Endometrial microvascular endothelial cells (primary cell): ENCODE results near the gene NLRP4. TPM values are rescaled to one million over a fixed set of nuclear protein-coding genes. Genes with fewer than 3 reads are reported as not detected.

Source experiments
- in situ Hi-C: cut with HindIII; loops from 2 replicates; pipeline ENCODE4 v1.10.0; 2017; ENCODE audit warnings: low sequenced_read_pairs, low pct_unique_long_range_greater_than_20kb; ENCODE audit errors: inconsistent ontology term
- total RNA-seq: library from RNA; depleted of rRNA; stranded (reverse); fragments of >200 nt; gene quantifications from one replicate; pipeline ENCODE4 v1.2.3, GENCODE V29; 2015; ENCODE audit errors: inconsistent ontology term

Gene NLRP4, protein sequence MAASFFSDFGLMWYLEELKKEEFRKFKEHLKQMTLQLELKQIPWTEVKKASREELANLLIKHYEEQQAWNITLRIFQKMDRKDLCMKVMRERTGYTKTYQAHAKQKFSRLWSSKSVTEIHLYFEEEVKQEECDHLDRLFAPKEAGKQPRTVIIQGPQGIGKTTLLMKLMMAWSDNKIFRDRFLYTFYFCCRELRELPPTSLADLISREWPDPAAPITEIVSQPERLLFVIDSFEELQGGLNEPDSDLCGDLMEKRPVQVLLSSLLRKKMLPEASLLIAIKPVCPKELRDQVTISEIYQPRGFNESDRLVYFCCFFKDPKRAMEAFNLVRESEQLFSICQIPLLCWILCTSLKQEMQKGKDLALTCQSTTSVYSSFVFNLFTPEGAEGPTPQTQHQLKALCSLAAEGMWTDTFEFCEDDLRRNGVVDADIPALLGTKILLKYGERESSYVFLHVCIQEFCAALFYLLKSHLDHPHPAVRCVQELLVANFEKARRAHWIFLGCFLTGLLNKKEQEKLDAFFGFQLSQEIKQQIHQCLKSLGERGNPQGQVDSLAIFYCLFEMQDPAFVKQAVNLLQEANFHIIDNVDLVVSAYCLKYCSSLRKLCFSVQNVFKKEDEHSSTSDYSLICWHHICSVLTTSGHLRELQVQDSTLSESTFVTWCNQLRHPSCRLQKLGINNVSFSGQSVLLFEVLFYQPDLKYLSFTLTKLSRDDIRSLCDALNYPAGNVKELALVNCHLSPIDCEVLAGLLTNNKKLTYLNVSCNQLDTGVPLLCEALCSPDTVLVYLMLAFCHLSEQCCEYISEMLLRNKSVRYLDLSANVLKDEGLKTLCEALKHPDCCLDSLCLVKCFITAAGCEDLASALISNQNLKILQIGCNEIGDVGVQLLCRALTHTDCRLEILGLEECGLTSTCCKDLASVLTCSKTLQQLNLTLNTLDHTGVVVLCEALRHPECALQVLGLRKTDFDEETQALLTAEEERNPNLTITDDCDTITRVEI
- total RNA-seq: not detected

DNA sequence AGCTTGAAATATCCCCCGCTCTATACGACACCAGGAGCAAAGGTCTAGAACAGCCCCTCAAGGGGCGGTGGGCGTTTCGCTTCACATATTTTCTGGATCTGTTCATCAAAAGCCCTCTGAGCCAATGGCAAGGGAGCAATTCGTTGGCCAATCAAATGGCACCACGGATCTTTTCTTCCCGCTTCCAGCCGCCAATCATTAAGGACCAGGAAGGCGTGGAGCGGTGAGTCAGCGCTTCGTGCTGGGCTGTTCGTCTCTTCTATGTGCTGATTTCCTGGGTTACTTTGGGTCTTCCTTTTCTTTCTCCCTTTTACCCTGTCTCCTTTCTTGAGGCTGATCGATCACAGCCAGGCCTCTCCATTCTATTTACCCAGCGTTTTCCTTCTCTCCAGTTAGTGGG, at the start of gene NLRP4:
Gene NLRP4, plus strand, starts transcription at position 201 of the 400 bp plus-strand sequence. CDS start 15,541 bp downstream, outside the sequence.
- in situ Hi-C loops: no loop called here

DNA sequence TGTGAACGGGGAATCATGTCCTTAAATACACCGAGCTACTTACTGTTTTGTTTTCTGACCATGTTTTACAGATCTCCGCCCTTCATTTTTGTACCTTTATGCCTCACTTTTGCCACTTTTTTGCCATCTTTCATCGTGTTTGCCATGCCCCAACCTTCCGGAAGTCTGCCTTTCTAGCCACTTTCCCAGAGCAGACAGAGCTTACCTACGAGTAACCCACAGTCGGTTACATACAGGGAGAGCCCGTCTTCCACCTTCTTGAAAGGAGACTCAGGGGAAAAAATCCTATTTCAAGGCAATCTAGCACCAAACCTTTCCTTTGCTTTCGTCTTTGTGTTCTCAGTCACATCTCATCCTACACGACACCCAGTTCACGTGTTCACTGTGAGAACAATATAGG, 41.3 kb upstream of the NLRP4 start:
- in situ Hi-C loops: no loop called here

- in situ Hi-C loops: no loop called here
These were observed 34.9 kb upstream of the NLRP4 start for GRCh38 chr19:55801416-55801815.

DNA sequence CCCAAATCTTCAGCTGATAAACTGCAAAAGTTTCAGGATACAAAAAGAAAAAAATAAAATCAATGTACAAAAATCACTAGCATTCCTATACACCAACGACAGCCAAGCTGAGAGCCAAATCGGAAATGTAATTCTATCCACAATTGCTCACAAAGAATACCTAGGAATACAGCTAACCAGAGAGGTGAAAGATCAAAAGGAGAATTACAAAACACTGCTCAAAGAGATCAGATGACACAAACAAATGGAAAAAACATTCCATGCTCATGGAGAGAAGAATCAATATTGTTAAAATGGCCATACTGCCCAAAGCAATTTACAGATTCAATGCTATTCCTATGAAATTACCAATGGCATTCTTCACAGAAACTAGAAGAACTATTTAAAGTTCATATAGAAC, 34.1 kb upstream of the NLRP4 start:
- in situ Hi-C loops: no loop called here

GRCh38 chr19:55809381-55810058, 26.8 kb upstream of the NLRP4 start:
- in situ Hi-C loops: no loop called here

- in situ Hi-C loops: no loop called here
These were observed 25.0 kb upstream of the NLRP4 start for GRCh38 chr19:55811340-55811739.

DNA sequence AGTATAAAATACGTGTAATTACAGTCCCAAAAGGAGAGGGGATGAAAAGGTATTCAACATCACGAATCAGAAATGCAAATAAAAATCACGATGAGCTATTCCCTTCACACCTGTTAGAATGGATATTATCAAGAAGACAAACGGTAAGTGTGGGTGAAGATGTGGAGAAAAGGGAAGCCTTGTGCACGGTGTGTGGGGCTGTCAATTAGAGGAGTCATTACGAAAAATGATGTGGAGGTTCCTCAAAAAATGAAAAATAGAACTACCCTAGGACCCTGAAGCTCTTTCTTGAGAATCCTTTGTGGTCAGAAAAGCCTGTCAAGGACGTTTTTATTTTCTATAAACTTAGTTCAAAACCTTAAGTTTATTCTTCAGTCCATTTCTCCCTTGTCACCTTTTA, 23.9 kb upstream of the NLRP4 start:
- in situ Hi-C loops: no loop called here

GRCh38 chr19:55813906-55814305, 22.4 kb upstream of the NLRP4 start:
- in situ Hi-C loops: no loop called here

DNA sequence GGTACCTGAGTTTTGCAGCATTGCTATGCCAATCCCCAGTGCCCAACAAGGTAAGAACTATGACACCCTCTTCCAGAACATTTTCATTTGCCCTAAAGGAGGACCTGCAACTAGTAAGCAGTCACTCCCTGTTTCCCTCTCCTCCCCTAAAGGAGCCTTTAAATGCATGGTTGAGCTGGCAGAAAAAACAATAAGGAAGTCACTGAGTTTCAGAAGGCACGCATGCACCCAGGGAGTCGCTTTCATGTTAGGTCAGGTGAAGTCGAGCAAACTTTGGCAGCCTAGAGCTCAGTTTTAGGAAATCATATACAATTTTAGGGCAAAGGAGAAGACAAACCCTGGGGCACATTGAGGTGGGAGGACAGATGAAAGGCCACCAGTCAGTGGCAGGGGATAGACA, 16.3 kb upstream of the NLRP4 start:
- in situ Hi-C loops: no loop called here

DNA sequence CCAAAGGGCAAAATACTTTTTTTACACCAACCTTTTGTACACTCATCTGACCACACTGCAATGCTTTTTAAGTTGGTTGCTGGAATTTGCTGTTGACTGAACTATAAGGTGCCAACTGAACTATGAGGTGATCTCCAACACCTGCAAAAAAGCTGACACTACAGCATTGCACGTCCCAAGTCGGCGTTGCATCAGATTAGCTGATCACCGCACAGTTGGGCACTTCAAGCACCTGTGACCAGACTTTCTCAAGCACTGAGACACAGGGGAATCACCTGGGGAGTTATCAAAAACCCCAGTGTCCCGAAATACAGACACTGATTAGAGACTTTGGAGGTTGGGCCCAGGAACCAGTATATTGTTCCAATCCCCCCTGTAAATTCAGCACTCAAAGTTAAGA, 5.7 kb upstream of the NLRP4 start:
- in situ Hi-C loops: no loop called here

DNA sequence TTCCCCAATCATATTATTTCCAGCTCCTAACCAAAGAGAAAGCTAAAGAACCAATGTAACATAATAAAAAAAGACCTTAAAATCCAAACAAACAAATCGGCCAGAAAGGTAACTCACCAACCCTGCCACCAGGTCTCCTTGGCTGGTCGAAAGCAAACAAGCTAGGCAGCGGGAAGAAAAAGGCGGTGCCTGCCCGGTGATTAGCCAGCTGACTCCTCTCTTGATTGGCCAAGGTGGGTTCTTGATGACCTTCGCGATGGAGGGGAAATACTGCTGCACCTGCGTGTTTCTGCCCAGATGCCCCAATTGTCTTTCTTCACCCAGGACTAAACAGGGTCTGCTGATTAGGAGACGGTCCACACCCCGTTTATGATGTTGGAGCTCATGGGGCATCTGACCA, 4.5 kb upstream of the NLRP4 start, which contains the start of gene NLRP11:
Gene NLRP11, minus strand, starts transcription at position 154 of the 400 bp plus-strand sequence. CDS start 13,825 bp downstream, outside the sequence.
- in situ Hi-C loops: no loop called here

- in situ Hi-C loops: no loop called here
These were observed 3.7 kb upstream of the NLRP4 start for GRCh38 chr19:55832676-55833075.

DNA sequence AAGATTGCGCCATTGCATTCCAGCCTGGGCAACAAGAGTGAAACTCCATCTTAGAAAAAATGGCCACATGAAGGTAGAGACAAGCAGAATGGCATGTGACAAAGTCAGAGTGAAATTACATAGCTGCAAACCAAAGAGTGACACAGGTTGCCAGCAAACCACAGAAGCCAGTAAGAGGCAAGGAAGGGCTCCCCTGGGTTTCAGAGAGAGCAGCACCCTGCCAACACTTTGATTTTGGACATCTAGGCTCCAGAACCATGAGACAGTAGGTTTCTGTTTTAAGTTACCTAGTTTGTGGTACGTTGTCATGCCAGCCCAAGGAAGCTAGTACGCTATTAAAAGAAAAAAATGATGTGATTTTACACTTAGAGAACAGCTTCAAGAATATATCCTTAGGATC, 1.9 kb downstream of the NLRP4 start:
- in situ Hi-C loops: no loop called here

DNA sequence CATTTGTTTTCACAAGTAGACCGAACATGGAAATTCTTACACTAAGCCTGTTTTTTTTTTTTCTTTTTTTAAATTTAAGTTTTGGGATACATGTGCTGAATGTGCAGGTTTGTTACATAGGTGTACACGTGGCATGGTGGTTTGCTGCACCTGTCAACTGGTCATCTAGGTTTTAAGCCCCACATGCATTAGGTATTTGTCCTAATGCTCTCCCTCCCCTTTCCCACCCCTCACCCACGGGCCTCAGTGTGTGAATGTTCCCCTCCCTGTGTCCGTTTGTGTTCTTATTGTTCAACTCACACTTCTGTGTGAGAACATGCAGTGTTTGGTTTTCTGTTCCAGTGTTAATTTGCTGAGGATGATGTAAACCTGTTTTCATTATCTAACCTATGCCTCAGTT, 2.6 kb downstream of the NLRP4 start:
- in situ Hi-C loops: no loop called here

GRCh38 chr19:55855160-55855559, 18.8 kb downstream of the NLRP4 start:
- in situ Hi-C loops: no loop called here

GRCh38 chr19:55857149-55857548, 20.8 kb downstream of the NLRP4 start:
- in situ Hi-C loops: no loop called here

DNA sequence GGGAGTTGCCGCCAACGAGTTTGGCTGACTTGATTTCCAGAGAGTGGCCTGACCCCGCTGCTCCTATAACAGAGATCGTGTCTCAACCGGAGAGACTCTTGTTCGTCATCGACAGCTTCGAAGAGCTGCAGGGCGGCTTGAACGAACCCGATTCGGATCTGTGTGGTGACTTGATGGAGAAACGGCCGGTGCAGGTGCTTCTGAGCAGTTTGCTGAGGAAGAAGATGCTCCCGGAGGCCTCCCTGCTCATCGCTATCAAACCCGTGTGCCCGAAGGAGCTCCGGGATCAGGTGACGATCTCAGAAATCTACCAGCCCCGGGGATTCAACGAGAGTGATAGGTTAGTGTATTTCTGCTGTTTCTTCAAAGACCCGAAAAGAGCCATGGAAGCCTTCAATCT, 21.6 kb downstream of the NLRP4 start:
- in situ Hi-C loops: no loop called here

DNA sequence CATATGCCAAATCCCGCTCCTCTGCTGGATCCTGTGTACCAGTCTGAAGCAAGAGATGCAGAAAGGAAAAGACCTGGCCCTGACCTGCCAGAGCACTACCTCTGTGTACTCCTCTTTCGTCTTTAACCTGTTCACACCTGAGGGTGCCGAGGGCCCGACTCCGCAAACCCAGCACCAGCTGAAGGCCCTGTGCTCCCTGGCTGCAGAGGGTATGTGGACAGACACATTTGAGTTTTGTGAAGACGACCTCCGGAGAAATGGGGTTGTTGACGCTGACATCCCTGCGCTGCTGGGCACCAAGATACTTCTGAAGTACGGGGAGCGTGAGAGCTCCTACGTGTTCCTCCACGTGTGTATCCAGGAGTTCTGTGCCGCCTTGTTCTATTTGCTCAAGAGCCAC, 22.1 kb downstream of the NLRP4 start:
- in situ Hi-C loops: no loop called here

- in situ Hi-C loops: no loop called here
These were observed 22.6 kb downstream of the NLRP4 start for GRCh38 chr19:55858969-55859368.
